ENCODE results near the gene EPB41L1. TPM values are rescaled to one million over a fixed set of nuclear protein-coding genes. Genes with fewer than 3 reads are reported as not detected.
A peak's percentile ranks its signal among the peaks of the same experiment; 100 is the strongest.

Gene EPB41L1
- total RNA-seq, 1 donor from 2014 or later: 7.5 TPM

DNA sequence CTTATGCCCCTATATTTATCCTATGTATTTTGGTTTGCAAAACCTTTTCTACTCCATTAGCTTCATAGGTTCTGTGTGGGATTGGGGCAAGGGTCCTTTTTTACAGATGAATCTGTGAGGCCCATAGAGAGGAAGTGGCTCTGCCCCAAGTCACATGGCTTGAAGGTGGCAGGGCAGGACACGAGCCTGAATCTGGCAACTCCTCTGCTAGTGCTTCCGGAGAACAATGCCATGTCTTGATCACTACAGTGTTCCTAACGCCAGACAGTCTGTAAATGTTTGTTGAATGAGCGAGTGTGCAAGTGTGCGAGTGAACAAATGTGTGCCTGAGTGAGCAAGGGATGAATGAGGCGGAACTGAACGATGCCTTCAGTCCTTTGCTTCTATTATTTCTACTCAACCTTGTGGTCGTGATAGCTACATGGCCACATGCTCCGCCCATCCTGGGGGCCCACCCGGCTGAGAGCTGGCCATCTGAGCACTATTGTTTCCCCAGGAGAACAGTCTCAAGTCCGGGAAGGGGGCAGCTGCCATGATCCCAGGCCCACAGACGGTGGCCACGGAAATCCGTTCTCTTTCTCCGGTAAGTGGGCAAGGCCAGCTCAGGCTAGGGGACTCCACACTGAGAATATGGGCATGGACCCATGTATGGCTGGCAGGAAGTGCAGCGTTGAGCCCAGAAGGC lies 64.0 kb downstream of the EPB41L1 start:
- no peak for DNase-seq (ENCODE audit: low spot score)

DNA sequence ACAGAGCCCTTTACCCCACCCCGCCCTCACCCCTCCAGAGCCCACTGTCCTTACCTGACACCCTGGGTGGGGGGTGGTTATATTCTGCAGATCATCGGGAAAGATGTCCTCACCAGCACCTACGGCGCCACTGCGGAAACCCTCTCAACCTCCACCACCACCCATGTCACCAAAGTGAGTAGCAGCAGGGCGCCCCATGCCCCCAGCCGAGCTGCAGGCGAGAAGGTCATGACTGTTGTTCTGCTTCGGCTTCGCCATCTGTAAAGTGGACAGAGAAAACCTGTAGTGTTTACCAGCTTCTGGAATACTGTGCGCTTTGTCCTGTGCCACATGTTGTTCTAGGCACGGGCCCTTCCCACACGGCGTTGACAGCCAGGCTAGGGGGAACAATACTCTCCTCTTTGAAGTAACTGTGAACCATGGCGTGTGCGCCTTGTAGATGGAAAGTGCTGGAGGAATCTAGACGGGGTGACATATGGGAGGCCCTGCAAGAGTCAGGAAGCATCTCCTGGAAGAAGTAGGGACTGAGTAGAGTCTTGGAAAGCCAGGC lies 65.2 kb downstream of the EPB41L1 start:
- DNase-seq (ENCODE audit: low spot score): no peak

DNA sequence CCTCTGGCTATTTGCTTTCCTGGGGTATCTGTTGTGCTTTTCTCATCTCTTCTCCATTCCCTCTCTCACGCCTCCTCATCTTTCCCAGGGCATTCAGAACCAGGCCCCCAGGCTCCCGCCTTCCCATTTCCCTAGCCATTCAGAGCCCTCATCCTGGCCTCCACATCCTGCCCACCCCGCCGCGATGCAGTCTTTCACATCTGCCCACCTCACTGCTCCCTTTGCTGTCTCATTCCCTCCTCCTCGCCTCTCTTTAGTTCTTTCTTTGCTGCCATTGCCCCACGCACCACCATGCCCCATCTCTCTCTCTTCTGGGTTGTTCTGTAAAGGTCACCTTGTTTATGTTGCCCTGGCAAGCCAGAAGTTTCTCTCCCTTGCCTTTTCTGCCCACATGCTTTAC lies 71.1 kb downstream of the EPB41L1 start:
- no peak for DNase-seq (ENCODE audit: low spot score)

DNA sequence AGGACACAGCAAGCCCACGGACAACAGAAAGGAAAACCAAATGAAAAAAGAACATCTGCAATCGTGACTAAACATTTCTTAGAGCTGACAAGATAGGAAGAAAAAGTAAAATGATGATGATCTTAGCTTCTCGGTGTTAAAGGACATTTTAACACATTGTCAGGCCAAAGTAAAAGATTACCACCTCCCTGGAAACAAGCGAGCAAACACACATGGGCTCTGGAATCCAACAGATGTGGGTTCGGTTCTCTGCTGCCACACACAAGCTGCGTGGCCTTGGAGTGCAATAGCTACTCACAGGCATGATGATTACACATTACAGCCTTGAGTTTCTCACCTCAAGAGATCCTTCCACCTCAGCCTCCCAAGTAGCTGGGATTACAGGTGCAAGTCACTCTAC lies 74.2 kb downstream of the EPB41L1 start:
- DNase-seq (ENCODE audit: low spot score): no peak

DNA sequence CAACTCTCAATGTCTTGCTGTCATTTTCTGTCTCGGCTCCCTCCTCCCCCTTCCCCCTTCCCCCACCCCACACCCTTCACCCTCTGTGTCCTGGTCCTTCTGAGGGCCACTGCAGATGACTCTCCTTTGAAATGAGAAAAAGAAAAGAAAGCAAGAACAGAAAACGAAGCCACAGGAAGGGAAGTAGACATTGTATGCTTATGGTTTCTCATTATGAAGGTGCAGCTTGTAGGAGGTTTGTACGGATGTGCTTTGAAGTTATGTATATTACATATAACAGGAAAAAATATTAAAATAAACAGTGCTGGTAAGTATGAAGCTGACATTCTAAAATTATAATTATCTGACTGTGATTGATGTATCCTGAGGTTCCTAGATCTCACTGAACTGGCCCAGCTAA lies 75.5 kb downstream of the EPB41L1 start:
- no peak for DNase-seq (ENCODE audit: low spot score)

DNA sequence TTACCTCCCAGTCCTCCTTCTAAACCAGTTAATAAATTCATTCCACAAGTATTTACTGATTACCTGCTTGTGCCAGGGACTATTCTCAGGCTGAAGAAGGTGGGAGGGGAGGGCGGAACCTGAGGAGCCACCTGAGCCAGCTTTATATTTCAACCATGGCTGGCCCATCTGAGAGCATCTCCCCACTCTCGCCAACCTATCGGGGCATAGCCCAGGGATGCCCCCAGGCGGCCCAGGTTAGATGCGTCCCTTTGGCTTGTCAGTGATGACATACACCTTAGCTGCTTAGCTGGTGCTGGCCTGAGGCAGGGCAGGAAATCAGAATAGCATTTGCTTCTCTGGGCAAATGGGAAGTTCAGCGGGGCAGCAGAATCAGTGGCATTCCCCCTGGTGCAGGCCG lies 76.8 kb downstream of the EPB41L1 start:
- no peak for DNase-seq (ENCODE audit: low spot score)

DNA sequence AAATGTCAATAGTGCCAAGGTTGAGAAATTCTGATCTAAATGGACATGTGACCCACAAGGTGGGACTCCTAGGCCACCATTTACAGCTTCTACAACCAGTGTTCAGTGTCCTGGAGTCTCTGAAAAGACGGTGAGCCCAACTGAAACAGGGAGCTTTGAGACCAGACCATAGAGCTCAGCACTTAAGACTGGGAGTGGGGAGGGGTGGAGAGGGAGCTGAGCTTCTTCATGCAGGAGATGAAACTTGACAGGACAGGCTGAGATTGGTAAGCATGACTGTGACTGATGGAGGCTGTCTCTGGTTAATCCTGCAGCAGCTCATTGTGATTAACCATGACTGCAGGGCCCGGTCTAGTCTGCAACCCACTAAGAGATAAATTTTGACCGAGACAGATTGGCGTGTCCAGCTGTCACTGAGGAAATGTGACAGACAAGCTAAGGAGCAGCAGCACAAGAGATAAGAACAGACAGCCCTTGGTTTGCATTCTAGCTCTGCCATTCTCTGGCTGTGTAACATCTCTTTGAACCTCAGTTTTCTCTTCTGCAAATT lies 80.3 kb downstream of the EPB41L1 start:
- no peak for DNase-seq (ENCODE audit: low spot score)

DNA sequence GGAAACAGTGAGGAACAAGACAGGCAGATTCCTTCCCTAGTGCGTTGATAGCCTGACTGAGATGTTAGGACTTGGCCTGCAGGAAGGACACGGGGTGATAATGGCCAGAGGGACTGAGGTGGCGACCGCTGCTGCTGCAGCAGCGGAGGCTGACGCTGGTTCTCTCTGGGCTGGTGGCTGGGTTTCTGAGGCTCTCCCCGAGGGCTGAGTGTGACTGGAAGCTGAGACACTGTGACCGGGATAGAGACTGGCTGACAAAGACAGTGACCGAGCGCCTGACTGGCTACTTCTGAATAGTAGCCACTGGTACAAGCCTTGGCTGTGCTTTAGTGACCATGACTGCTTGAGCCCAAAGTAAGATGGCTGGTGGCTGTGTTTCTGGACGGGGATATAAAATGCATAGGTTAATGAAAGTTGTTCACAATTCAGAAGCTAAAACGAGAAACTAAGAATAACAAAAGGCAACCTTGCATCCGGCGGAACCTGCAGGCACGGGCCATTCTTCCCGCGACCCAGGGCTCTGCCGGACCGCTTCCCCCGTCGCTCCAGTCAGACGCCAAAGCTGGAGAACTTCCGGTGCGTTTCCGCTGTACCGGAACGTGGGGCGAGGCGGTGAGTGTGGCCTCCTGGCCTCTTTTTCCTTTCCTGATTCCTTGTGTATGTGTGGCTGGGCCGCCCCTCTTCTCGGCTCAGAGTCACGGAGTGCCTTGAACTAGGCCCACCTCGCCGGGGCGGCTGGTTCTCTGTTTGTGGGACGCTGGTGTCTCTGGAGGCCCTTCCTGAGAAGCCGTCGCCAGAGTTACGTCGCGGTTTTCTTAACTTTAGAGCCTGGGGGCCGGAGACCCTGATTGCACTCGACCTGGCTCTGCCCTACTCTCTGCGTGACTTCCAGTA lies 81.6 kb downstream of the EPB41L1 start, which contains the start of gene AAR2:
TSS of gene AAR2 (plus strand) at position 587 of the 894 bp plus-strand sequence. CDS start 3,391 bp downstream, outside the sequence.
- DNase-seq (ENCODE audit: low spot score): peak; percentile 75

DNA sequence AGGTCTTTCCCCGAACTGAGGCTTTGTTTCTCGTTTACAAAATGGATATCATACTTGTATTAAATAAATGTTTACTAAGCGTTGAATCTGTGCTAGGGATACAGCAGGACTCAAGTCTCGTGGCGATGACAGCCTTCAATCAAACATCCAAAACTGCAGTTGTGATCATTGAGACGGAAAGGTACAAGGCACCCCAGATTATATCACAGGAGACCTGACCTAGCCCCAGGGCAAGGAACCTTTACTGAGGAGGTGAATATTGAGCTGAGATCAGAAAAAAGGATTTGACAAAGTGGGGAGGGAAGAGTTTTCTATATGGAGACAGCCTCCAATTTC lies 82.2 kb downstream of the EPB41L1 start:
- DNase-seq (ENCODE audit: low spot score): no peak

DNA sequence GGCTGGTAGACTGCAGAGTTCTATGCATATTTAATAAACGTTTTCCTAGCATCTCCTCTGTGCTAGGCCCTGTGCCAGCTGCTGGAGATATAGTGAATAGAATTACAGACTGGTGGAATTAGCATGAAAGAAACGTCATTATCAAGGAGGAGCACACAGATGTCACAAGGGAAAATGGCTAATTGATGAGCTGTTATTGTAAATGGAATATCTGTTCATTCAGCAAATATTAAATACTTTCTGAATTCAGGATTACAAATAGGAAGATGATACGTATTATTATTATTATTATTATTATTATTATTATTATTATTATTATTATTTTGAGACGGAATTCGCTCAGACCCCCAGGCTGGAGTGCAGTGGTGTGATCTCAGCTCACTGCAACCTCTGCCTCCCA lies 82.9 kb downstream of the EPB41L1 start:
- DNase-seq (ENCODE audit: low spot score): no peak

DNA sequence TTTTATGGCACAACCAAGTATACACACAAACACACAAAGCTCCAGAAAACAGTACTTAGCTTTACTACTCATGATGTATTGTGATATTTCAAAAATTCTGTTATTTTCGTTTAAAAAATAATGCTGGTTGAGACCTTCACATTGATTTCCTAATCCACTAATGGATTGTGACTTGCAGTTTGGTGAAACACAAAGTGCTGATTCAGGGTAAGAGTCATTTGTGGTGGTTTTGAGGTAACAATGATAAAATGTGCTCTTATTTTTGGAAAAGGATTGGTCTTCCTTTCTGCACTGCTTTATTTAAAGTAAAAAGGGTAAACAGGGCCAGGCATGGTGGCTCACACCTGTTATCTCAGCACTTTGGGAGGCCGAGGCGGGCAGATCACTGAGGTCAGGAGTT lies 83.6 kb downstream of the EPB41L1 start:
- no peak for DNase-seq (ENCODE audit: low spot score)

DNA sequence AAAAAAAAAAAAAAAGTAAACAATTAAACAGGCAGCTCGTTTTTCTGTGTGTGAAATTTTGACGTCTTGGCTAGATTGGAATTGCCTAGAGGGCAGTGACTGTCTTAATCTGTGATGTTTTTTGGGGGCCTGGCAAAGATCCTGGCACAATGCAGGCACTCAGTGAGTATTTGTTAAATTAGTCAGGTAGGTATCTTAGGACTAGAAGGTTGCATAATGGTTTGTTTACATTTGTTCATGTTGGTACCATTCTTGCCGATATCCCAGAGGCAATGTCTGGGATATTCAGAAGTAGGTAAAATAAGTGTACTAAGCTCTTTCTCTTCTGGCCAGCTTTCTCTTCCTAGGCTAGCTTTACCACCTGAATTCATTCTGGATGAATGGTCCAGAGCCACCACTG lies 84.2 kb downstream of the EPB41L1 start:
- DNase-seq (ENCODE audit: low spot score): no peak

DNA sequence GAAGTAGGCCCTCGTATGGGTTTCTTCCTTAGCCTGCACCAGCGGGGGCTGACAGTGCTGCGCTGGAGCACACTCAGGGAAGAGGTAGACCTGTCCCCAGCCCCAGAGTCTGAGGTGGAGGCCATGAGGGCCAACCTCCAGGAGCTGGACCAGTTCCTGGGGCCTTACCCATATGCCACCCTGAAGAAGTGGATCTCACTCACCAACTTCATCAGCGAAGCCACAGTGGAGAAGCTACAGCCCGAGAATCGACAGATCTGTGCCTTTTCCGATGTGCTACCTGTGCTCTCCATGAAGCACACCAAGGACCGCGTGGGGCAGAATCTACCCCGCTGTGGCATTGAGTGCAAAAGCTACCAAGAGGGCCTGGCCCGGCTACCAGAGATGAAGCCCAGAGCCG lies 85.5 kb downstream of the EPB41L1 start:
- no peak for DNase-seq (ENCODE audit: low spot score)

DNA sequence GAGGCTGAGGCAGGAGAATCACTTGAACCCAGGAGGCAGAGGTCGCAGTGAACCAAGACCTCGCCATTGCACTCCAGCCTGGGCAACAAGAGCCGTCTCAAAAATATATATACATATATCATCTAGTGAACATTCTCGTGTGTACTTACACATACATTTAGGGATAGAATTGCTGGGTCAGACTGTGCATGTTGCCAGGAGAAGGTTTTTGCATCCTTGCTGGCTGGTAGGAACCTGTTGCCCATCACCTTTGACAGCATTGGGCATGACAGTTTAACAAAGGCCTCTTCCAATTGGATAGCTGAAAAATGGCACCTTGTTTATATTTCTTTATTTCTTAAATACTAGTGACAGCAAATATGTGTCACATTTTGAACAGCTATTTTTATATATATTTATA lies 87.1 kb downstream of the EPB41L1 start:
- no peak for DNase-seq (ENCODE audit: low spot score)

DNA sequence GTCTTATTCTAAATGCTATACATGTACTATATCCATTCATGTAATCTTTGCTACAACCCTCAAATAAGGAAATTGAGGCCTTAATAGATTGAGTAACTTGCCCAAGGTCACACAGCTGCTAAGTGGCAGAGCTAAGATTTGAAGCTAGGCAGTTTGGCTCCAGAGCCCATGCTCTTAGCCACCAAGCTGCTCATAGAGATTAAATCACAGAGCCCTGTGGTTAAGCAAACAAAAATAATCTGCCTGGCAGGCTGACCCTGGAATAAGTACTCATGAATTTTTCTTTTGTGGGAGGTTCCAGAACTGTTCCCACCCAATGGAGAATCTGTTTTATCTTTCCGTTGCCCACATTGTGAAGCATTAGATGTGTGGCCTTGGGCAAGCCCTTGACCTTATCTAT lies 89.2 kb downstream of the EPB41L1 start:
- no peak for DNase-seq (ENCODE audit: low spot score)

DNA sequence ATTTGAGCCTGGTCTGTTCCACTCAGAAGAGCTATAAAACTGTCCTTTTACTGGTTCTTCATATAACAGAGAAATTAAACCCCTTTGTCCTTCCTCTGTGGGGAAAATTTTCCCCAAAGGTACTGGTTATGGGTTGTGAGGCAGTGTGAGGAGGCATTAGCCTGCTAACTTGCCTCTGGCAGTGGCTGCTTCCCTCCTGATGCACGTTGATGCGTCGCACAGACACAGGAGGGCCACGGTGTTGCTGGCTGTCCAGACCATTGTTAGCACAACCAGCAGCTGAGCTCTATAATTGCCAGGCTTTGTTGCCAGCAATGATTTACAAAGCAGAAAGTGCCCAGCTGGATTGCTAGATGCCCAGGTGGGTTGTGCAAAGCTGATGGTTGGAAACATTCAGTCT lies 91.9 kb downstream of the EPB41L1 start:
- no peak for DNase-seq (ENCODE audit: low spot score)

DNA sequence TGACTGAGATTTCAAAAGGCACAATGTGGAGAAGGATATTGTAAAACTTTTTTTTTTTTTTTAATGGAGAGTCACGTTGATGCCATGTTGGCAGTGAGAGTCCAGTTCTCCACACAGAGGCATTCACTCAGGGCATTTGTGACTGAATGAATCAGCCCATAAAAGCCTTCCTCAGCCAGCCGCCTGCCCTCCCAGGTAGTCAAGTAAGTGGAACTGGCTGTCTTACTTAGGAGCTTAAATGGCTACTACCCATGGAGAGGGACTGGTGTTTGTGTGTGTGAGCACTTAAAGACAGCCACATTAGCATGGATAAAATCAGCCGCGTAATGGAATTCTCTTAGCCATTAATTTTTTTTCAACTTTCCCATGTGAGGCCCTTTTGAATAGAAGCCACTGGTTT lies 94.3 kb downstream of the EPB41L1 start:
- no peak for DNase-seq (ENCODE audit: low spot score)

DNA sequence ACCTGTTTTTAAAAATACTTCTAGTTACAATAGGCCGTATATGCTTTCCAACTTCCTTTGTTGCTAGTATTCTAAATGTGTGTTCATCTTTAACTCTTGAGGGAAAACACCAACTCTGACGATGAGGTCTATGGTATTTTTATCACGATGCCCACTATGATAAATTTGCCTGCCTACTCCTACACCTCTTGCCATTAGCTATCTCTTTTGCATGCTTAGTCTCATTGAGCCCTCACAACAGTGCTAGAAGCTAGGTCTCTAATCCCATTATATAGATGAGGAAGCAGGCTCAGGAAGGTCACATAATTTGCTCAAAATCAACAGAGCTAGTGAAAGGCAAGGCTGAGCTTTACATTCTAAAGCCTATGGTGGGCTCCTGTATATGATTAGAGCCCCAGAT lies 94.9 kb downstream of the EPB41L1 start:
- DNase-seq (ENCODE audit: low spot score): no peak

DNA sequence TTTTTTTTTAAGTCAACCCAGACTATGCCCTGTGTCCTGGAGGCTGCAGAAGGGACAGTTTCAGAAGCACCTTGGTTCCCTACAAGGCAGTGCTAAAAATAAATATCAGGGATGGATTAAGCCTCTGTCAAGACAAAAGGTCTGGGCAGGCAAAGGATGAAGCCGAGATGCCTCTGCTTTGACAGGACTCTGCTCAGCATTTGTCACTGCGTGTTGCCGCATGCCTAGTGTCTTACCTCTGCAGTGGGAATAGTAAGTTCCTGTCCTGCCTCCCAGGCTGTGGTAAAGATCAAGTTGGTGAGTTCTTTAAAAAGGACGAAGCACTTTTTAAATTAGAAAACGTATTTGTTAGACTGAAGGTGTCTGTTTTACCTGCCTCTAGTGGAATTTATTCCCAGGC lies 96.9 kb downstream of the EPB41L1 start:
- DNase-seq (ENCODE audit: low spot score): peak; percentile 56

DNA sequence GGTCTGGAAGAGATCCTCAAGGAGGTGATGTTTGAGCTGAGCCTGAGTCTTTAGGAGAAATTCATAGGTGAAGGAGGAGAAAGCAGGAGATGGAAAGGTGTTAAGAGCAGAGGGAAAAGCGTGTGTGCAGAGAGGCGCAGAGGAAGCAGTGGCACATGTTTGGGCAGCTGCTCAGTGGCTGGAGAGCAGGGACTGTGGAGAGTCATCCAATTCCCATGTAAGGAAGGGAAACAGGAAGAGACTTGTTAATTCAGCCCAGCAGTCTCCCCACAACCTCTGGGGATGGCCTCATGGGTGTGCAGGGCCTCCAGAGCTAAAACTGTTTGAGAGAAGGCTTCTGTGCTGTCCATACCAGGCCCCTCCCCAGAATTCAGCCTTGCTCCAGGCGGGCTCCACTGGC lies 98.0 kb downstream of the EPB41L1 start:
- no peak for DNase-seq (ENCODE audit: low spot score)

DNA sequence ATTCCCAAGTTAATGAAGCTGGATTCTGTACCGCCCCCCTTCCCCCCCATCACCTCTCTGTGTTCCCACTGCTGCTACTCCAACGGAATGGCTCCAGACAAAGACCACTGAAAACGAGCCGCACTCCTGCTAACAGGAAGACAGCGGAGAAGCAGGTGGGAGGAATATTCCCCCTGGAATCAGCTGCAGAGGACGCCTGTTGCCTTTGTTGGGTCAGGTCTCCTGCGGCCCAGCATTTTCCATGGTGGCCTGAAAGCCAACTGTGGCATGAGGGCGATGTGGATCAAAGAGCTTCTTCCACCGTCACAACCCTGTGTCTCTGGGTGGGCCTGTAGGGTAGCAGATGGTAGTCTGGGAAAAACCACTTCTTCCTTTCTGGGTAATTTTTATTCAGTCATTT lies 98.5 kb downstream of the EPB41L1 start:
- DNase-seq (ENCODE audit: low spot score): no peak

DNA sequence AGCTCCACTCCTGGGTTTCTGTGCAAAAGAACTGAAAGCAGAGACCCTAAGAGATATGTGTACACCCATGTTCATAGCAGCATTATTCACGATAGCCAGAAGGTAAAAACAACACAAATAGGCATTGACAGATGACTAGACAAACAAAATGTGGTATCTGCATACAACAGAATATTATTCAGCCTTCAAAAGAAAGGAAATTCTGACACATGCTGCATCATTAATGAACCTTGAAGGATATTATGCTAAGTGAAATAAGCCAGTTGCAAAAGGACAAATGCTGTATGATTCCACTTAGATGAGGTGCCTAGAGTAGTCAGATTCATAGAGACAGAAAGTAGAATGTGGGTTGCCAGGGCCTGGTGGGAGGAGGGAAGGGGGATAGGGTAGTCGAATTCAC lies 99.5 kb downstream of the EPB41L1 start:
- no peak for DNase-seq (ENCODE audit: low spot score)

DNA sequence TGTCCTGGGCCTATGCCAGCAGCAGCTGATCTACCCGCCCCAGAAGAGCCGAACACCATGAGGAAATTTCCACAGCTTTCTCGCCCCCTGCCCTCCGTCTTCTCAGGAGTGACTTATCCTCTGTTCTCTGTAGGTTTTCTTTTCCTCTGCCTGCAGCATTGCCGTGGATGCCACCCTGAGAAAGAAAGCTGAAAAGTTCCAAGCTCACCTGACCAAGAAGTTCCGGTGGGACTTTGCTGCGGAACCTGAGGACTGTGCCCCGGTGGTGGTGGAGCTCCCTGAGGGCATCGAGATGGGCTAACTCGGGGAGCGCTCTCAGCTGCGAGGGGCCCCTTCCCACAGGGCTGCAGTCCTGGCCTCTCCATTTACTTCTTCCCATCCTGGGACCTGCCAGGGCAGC lies 100.9 kb downstream of the EPB41L1 start:
- DNase-seq (ENCODE audit: low spot score): no peak
